ENCODE data around the gene ST3GAL4.

Gene ST3GAL4

DNA sequence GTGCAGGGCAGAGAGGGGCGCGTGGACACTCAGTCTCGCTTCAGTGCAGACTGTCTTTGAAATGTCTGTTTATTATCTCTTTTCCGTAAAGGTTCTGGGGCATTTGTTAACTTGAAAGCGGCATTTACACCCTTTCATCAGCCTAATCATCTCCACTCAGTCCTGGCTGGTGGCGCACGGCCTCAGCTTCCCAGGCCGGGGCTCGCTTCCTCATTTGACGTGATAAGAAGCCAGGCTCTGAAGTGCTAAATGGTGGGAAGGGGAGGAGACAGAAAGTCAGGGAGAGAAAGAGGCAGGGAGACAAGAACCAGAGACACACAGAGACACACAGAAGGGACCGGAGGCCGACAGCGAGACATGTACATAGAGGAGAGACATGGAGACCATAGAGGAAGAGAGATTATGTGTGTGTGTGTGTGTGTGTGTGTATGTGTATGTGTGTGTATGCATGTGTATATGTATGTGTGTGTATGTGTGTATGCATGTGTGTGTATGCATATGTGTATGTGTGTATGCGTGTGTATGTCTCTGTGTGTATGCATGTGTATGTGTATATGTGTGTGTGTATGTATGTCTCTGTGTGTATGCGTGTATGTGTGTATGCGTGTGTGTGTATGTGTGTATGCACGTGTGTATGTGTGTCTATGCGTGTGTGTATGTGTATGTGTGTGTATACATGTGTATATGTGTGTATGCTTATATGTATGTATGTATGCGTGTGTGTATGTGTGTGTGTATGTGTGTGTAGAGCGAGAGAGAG lies 101.5 kb downstream of the ST3GAL4 start:
- ATAC-seq: no peak

DNA sequence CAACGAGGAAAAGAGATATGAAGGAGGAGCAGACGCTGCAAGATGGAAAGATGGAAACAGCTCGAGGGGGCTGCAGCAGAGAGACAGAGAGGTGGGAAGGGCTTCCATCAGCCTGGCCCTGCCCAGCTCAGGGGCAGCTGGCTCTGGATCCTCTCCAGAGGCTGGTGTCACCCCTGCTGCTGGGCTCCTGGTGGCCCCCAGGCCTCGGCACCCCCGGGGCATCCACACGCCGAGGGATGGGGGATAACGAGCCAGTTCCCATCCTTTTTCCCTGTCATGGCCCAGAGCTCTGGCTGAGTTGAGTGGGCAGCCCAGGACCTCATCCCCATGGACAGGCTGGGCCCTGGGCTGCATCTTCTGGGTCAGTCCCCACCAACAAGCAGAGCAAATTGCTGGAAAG lies 102.3 kb downstream of the ST3GAL4 start:
- no peak for ATAC-seq

DNA sequence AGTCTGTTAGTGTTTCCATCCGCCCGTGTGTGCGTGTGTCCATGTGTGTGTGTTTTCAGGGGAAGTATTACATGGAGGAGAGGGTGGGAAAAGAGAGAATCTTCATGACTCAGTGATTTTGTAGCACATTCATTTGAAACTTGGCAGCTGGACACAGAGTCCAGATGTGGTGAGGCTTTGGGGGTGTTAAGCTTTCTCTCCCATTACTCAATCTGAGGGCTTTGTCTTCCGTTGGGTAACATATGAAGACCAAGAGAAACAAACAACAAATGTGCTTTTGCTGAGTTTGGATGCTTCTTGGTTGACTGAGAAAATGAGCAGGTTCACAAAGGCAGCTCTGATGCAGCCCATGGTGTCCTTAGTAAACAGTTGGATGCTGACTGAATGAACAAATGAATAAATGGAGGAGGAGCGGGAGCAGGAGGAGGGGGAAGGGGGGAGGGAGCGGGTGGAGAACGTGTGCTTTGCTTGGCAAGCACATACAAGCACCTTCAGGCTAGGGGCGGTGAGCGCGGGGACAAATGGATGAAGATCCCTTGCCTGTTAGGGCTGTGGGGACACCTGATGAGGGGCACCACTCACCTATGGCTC lies 104.3 kb downstream of the ST3GAL4 start:
- no peak for ATAC-seq

GRCh38 chr11:126460417-126461095 lies 105.1 kb downstream of the ST3GAL4 start:
- ATAC-seq: no peak

DNA sequence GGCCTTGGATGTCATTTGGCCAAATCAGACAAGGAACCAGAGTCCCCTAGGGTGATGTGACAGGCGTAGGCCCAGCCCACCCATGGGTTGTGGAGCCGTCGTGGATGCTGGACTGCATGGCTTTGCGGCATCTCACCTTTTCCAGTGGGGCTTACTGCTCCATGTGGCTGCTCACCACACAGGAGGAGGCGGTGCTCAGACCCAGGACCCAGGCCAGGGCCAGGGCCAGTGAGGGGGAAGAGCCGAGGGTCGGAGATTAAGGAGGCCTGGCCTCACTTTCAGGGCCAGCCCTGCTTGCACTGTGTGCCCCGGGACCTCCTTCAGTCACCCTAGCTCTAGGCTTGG lies 105.6 kb downstream of the ST3GAL4 start:
- no peak for ATAC-seq

- no peak for ATAC-seq
Observed at GRCh38 chr11:126461996-126462395, 106.5 kb downstream of the ST3GAL4 start.

DNA sequence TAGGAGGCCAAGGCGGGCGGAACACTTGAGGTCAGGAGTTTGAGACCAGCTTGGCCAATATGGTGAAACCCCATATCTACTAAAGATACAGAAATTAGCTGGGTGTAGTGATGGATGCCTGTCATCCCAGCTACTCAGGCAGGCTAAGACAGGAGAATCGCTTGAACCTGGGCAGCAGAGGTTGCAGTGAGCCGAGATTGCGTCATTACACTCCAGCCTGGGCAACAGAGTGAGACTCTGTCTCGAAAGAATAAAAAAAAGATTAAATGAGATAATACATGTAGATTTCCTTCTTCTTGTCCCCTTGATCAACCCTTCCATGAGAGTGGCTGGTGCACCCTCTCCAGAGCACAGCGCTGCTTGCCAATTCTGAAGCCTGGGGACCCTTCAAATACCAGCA lies 106.9 kb downstream of the ST3GAL4 start:
- ATAC-seq: no peak
